GM19438 (cell line): ENCODE data around the gene HIPK1.
"Not testable (repeated sequence)": the region's sequence is repeated elsewhere in the genome, so short reads cannot be mapped to it uniquely, and the experiment has no call there.

Experiments used
- ATAC-seq: cut with Tn5 transposase; IDR thresholded peaks from one replicate; pipeline ENCODE4 v1.9.1; 2021; ENCODE audit warnings: low read depth; ENCODE audit not compliant: unreplicated experiment

Gene HIPK1

DNA sequence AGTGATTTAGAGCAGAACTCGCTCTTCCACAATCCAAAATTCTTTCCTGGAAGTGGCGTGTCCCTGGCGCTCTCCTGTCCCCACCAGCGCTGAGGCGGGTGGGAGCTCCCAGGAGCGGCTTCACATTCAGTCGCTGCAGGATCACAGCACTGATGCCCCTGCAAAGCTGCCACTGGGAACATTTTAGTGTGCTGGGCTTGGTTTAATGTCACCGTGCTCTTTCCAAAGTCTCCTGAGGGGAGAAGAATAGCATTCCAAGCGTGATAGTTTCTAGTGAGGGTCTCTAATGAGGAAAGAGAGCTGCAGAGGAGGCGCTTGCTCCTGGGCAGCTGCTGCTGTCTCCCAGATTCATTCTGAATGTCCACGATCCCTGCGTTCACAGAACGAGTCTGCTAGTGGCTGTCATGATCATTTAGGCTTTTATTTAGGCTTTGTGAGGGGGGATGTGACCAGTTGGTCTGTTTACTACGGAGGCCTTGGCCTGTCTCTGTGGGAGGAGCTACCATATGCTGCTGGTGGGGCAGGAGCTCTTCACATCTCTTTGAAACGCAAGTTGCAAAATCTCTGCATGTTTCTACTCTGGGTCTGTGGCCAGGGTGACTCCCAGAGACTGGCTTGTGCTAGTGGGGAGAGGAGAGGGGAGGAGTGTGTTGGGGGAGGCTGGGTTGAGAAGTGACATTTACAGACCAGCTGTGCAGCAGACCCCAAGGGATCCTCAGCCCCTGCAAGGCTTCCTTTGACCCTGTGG, 73.5 kb downstream of the HIPK1 start:
- no peak for ATAC-seq

DNA sequence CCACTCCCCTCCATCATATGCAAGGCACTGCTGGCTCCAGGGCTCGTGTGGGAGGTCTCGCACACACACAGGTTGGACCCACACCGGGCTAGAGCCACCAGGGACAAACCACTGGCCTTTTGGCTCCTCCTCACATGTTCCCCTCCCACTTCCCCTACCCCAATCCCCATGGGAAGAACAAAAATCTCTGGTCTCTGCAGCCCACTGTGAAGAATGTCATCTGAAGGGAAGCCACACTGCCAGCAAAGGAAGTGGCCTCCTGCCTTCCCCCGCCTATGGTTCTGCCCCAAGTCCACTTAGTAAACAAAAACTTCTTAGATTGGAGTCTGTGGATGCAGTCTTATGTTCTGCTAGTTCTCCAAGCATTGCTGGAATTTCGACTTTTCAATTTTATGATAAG, 74.3 kb downstream of the HIPK1 start:
- no peak for ATAC-seq

DNA sequence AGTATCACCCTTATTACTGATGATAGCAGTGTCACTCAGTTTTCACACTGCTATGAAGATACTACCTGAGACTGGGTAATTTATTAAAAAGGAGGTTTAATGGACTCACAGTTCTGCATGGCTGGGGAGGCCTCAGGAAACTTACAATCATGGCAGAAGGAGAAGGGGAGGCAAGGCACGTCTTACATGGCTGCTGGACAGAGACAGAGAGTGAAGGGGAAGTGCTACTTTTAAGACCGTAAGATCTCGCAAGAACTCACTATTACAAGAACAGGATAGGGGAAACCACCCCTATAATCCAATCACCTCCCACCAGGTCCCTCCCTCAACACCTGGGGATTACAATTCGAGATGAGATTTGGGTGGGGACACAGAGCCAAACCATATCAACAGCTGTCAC, 77.7 kb downstream of the HIPK1 start:
- not testable (repeated sequence) for ATAC-seq

DNA sequence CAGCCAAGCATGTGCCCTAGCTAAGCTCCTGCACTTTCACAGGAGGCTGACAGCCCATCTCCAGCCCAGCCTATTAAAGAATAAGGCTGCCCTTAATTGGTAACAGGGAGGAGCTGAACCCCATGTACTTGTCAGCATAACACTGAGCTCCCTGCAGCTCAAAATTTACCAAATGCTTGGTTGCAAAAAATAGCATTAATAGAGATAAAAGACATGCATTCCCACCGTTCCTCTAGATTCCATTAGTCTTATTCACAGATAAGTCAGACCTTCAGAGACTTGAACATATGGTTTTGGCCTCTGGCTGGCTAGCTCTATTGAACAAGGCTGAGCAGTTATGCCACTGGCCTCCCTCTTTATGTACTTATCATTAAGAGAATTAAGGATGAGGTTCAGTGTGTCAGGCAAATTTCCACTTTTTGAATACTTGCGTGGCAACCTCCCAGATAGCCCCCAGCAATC, 79.4 kb downstream of the HIPK1 start:
- no peak for ATAC-seq

DNA sequence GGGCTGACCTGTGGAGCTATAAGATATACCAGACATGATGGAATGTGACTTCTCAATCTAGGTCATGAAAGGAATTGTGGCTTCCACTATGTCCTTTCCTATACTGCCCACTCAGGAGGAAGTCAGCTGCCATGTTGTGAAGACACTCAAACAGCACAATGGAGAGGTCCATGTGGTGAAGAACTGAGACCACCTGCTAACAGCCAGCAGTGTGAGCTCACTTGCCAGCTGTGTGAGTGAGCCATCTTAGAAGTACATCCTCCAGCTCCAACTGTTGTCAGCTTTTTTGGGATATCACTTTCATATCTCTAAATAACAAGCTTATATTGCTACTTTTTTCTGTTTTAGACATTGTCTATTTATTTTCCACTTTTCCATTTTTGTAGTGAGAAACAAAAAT, 79.9 kb downstream of the HIPK1 start:
- ATAC-seq = no peak

DNA sequence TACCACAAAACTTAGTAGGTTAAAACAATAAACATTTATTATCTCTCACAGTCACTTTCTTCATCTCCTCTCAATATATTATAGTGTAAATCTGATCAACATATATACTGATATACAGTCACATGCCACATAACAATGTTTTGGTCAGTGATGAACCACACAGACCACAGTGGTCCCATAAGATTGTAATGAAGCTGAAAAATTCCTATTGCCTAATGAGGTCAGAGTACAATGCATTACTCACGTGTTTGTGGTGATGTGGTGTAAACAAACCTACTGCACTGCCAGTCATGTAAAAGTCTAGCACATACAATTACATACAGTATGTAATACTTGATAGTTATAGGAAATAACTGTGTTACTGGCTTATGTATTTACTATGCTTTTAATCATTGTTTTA, 80.3 kb downstream of the HIPK1 start:
- ATAC-seq = no peak

DNA sequence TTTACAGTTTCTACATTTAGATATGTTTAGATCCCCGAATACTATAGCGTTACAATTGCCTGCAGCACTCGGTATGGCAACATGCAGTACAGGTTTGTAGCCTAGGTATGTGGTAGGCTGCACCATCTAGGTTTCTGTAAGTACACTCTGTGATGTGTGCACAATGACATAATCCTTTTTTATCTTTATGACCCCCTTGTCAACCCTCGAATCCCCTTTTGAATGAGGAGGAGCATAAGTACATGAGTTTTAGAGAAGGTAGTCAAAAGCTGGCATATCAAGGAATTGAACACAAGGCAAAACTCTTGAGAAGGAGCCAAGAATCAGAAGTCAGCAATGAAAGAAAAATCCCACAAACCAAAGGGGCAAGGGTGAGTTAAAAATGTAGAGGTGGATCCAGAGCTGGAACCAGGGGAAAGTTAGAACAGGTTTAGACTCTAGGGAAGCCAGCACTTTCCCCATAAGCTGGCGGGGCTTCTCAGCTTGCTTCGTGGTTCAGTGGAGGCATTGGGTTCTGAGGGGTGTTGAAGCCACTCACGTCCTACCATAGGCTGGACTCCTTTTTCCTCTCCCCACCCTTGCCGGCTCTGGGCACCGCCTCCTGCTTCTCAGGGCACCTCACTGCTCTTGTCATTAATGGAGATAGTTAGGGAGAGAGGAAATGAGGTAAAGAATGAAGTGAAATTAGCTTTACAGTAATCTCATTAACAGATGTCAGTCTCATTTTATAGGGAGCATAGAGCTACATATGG, 81.5 kb downstream of the HIPK1 start:
- no peak for ATAC-seq

DNA sequence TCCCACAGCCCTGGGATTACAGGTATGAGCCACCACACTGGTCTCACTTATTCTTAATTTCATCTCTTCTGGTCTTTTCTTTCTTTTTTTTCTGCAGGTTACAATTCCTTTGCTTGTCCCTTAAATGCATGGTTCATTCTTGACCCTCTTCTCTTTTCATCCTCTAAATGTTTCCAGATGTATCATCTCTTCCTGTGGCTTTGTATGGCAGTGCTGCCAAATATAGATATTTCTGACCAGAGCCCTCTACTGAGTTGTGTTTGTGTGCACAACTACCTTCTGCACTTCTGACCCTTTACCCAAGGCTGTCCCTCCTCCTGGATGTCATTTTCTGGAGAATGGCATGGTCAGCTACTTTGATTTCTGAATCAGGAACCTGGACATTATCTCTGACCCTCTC, 82.7 kb downstream of the HIPK1 start:
- ATAC-seq = no peak

DNA sequence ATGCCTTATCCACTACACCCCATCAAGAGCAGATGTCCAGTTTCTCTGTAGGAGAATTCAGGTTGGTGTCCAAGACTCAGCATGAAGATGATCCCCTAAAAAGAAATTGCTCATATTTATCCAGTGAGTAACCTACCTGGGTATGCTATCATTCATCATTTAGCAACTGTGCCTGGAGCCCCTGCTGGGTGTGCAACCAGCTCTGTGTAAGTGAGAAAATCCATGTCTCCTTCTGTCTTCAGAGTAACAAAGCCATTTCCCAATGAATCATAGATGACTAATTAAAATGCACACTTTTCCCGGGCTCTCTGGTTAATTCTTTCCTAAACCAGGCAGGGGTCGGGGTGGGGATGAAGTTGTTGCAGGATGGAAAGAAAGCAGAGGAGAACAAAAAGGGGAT, 86.0 kb downstream of the HIPK1 start:
- no peak for ATAC-seq

DNA sequence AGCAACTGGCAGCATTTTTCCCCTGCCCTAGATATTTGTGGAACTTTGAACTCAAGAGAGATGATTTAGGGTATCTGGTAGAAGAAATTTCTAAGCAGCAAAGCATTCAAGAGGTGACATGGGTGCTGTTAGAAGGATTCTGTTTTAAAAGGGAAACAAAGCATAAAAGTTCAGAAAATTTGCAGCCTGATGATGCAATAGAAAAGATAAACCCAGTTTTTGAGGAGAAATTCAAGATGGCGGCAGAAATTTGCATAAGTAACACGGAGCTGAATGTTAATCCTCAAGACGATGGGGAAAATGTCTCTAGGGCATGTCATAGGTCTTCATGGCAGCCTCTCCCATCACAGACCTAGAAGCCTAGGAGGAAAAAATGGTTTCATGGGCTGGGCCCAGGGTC, 90.6 kb downstream of the HIPK1 start:
- ATAC-seq = not testable (repeated sequence)

DNA sequence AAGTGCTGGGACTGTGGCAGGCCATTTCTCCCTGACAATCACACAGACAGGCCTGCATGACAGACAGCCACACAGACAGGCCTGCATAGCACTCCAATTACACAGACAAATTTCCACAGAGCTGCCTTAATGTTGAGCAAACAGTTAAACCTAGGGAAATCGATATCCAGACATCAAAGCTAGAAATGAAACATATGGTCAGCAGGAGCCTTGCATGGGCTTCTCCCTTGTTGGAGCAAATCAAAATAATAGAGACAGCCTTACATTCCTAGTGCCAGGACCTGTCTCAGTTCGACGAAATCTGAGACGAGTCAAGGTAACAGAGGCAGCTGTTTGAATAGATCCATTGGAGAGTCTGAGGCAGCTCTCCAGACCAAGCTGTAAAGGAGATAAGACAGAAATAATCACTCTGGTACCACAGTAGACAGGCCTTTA, 92.6 kb downstream of the HIPK1 start:
- no peak for ATAC-seq

DNA sequence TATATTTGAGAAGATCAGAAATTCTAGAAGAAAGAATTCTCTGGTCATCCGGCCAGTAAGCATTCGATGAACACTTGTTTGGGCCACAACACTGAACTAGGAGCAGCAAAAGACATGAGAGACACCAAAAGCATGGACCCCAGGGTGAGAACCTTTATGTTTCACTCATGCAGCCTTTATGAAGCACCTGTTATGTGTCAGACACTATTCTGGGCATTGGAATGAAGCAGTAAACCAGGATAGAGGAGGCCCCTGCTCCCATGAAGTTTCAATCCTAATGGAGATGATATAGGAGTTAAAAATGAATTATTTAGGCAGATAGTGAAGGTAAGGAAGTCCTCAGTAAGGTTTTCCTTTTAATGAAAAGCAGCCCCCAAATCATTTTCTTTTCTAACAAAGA, 93.8 kb downstream of the HIPK1 start:
- ATAC-seq = no peak

DNA sequence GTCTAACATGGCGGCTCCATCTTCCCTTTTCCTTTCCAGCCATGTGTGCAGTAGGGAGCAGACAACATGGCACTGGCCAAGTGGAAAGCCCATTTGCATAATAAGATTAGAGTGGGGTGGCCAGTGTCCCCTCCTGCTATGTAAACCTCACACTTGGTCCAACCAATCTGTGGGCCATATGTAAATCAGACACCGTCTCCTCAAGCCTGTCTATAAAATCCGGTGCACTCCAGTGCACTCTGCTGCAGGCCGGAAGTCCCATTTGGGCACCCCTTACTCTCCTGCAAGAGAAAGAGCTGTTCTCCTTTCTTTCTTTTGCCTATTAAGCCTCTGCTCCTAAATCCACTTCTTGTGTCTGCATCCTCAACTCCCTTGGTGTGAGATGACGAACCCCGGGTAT, 94.3 kb downstream of the HIPK1 start:
- ATAC-seq = no peak

DNA sequence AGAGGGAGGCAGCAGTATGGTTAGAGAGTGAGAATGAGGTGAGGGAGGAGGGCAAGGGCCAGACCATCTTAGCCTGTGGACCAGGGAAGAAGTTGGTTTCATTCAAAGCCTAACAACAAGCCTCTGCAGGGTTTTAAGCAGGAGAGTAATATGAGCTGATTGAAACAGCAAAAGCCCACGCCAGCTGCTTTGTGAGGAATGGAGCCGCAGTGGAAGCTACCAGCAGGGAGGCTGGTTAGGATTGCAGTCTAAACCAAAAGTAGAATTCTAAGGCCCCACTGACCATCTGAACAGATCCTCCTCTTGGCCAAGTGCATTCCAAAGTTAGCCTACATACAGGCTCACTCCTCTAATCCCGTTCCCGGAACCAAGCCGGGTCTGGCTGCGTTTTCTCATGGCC, 94.9 kb downstream of the HIPK1 start:
- no peak for ATAC-seq

DNA sequence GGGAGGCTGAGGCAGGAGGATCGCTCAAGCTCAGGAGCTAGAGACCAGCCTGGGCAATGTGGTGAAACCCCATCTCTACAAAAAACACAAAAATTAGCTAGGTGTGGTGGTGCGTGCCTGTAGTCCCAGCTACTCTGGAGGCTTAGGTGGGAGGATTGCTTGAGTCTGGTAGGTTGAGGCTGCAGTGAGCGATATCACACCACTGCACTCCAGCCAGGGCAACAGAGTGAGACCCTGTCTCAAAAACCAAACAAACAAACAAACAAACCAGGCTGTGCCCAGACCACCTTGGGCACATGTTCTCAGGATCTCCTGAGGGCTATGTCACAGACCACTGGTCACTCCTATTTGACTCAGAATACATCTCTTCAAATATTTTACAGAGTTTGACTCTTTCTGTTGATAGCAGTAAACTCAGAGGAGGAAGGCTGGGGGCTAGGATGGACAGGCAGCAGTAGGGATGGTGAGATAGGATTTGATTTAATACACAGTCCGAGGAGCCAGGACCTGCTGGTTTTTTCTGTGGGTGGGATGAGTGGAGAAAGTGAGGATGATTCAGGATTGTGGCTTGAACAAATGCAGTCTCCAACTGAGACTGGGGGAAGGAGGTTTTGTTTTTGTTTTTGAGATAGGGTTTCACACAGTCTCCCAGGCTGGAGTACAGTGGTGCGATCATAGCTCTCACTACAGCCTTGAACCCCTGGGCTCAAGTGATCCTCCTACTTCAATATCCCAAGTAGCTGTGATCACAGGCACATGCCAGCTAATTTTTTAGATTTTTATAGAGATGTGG, 96.7 kb downstream of the HIPK1 start:
- no peak for ATAC-seq

DNA sequence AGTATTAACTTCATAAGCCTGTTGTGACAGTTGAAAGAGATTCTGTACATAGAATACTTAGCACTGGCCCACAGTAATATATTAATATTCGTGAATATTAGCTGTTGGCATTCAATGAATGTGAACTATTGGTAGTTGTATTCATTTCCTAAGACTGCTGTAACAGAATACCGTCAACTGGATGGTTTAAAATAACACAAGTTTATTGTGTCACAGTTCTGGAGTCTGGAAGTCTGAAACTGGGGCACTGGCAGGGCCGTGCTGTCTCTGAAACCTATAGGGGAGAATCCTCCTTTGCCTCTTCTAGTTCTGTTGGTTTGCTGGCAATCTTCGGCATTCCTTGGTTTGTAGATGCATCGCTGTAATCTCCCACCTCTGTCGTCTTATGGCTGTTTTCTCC, 97.7 kb downstream of the HIPK1 start:
- ATAC-seq = no peak
